HG03039 (cell line): ENCODE results near the gene CFAP45.
"Not testable (repeated sequence)": the region's sequence is repeated elsewhere in the genome, so short reads cannot be mapped to it uniquely, and the experiment has no call there.

Experiments
- ATAC-seq: cut with Tn5 transposase; IDR thresholded peaks from one replicate; pipeline ENCODE4 v1.9.1; 2021; ENCODE audit warnings: mild to moderate bottlenecking, moderate library complexity; ENCODE audit not compliant: unreplicated experiment

Gene CFAP45

GRCh38 chr1:159908031-159908940 lies 8.3 kb upstream of the CFAP45 start:
- no peak for ATAC-seq

GRCh38 chr1:159906960-159907359 lies 7.0 kb upstream of the CFAP45 start:
- ATAC-seq = no peak

DNA sequence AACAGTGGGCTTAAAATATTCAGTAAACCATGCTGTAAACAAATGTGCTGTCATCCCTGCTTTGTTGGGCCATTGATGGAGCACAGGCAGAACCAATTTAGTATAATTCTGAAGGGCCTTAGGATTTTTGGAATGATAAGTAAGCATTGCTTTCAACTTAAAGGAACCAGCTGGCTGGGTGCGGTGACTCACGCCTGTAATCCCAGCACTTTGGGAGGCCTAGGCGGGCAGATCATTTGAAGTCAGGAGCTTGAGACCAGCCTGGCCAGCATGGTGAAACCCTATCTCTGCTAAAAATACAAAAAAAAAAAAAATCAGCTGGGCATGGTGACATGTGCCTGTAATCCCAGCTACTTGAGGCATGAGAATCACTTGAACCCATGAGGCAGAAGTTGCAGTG lies 4.1 kb upstream of the CFAP45 start:
- not testable (repeated sequence) for ATAC-seq

- ATAC-seq = no peak
These were observed 2.6 kb upstream of the CFAP45 start for GRCh38 chr1:159902541-159902940.

- no peak for ATAC-seq
These were observed 893 bp upstream of the CFAP45 start for GRCh38 chr1:159900755-159901360.

- ATAC-seq = not testable (repeated sequence)
These were observed 331 bp downstream of the CFAP45 start for GRCh38 chr1:159899634-159900033.

DNA sequence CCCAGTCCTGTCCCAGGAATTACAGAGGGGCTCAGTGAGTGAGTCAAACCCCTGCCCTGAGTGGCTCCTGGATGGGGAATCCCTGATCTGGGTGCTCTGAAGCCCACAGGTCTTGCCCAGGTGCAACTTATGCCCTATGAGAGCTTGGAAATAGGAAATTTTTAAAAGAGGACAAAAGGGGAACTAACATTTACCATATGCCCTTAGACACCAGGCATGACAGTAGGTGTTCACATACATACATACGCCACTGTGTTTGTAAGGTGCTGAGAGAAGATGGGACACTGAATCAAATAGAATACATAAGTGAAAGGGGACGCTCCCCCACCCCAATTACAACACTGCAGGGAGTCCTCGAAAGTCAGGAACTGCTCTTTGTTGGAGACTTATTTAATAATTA lies 1.4 kb downstream of the CFAP45 start:
- ATAC-seq = no peak

- no peak for ATAC-seq
These were observed 2.0 kb downstream of the CFAP45 start for GRCh38 chr1:159897962-159898361.

DNA sequence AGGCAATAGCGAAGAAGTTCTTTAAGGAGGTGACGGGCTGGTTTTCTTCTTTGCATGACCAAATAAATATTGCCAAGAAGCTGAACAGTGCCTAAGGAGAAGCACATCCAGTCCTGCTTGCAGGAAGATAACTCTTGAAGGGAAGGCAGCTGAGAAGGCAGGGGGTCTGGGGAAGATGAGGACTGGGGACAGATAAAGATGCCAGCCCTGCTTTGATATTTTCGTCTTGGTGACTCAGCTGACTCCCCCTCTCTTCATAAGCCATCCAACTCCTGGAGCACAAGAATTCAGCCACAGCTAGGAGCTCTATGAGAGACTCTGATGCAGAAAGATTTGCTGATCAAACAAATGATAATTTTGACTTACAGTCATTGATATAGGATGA lies 3.4 kb downstream of the CFAP45 start:
- no peak for ATAC-seq

GRCh38 chr1:159895836-159896545 lies 4.0 kb downstream of the CFAP45 start:
- ATAC-seq = no peak

GRCh38 chr1:159895286-159895685 lies 4.7 kb downstream of the CFAP45 start:
- ATAC-seq = no peak

GRCh38 chr1:159892944-159893343 lies 7.0 kb downstream of the CFAP45 start:
- no peak for ATAC-seq

GRCh38 chr1:159891275-159892157 lies 8.4 kb downstream of the CFAP45 start:
- ATAC-seq = peak; percentile 60

DNA sequence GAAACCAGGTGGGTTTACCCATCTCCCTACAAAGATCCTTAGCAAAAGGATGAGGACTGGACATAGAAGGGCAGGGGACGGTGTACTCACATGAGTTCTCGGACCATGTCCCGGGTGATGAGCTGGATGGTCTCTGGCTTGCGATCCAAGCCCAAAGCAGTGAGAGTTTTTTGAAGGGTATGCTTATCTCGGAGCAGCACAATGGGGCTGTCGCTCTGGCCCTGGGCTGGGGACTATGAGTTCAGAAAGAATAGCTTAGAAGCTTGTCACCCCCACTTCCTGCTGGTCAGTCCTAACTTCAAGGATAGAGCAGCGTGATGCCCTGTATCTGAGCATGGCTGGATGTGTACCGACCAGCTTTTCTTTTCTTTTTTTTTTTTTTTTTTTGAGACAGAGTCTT lies 9.6 kb downstream of the CFAP45 start:
- no peak for ATAC-seq

GRCh38 chr1:159889821-159890252 lies 10.1 kb downstream of the CFAP45 start:
- peak; percentile 76 for ATAC-seq

DNA sequence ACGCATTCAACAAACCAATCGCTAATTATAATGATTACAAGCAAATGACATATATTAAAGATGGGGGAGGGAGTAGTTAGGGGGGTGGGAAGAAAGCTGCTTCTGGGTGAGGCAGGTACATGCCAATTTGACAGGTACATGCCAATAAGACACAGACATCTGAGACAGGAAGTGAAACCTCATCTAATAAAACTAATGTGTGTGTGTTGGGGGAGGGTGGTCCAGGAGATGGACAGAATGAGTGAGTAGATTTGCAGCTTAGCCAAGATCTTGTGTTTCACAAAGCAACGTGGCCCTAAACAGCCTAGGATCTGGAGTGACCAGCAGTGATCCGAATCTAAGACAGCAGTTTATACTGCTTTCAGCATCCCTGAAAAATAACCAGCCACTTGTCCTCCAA lies 10.8 kb downstream of the CFAP45 start:
- no peak for ATAC-seq

- ATAC-seq = no peak
These were observed 15.7 kb downstream of the CFAP45 start for GRCh38 chr1:159884296-159884695.

GRCh38 chr1:159883134-159883533 lies 16.8 kb downstream of the CFAP45 start:
- ATAC-seq = no peak

DNA sequence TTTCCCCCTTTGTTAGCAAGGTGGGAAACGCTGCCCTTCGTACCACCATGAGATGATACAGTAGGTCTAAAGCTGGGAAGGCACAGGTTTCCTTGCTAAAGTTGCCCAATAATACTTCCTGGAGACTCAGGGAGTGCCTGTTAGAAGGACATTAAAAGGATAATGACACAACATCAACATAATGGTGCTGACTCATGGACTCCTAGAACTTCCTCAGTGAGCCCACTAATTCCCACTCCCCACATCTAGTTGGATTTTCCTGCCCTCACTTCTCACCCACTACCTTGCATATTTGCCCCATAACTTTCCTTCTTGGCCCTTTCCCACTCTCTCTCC lies 17.5 kb downstream of the CFAP45 start:
- no peak for ATAC-seq

- no peak for ATAC-seq
These were observed 18.1 kb downstream of the CFAP45 start for GRCh38 chr1:159881622-159882526.
